Ovary (tissue), 9 donors: Measurements from ENCODE around the gene TIMM22. TPM values are rescaled to one million over a fixed set of nuclear protein-coding genes. Genes with fewer than 3 reads are reported as not detected.

Source experiments
- DNase-seq, 5 donors: peaks; one replicate each; pipeline ENCODE4 v3.0.0-alpha.2; 2019 to 2020
- H3K27ac ChIP-seq, 2 donors: fragments of 200-600 bp; one replicate each; pipeline versions ENCODE4 v1.5.1 to v1.8.0; 2019 to 2022
- H3K27me3 ChIP-seq: fragments of 200-600 bp; one replicate; pipeline ENCODE4 v1.8.0; 2022
- H3K36me3 ChIP-seq: fragments of 200-600 bp; sonication (generic); one replicate; pipeline ENCODE4 v1.5.1; 2019
- H3K4me1 ChIP-seq: one replicate; pipeline ENCODE4 v1.8.1; 2013; ENCODE audit warnings: mild to moderate bottlenecking, moderate library complexity; ENCODE audit not compliant: insufficient read depth
- H3K4me3 ChIP-seq: fragments of 200-600 bp; sonication (generic); one replicate; pipeline ENCODE4 v1.5.1; 2017
- H3K9me3 ChIP-seq, 2 donors: fragments of 200-600 bp in 1 of 2; sonication (generic) in 1 of 2; one replicate each; pipeline versions ENCODE4 v1.5.1 to v1.8.1; 2013 to 2019; ENCODE audit warnings: mild to moderate bottlenecking in 1 of 2, moderate library complexity in 1 of 2
- CTCF ChIP-seq, 3 donors: fragments of 450-650 bp in 2 of 3; fragments of 200-600 bp in 1 of 3; IDR thresholded peaks; one replicate each; pipeline versions ENCODE4 v1.5.1 to v1.8.0; 2016 to 2022; ENCODE audit warnings: antibody characterized with exemption in 3 of 3, mild to moderate bottlenecking in 1 of 3
- EP300 ChIP-seq: sonication (generic); formaldehyde crosslinking; IDR thresholded peaks from one replicate; pipeline ENCODE4 v1.6.1; 2017; ENCODE audit warnings: antibody characterized with exemption
- POLR2A ChIP-seq: fragments of 450-650 bp; IDR thresholded peaks from one replicate; pipeline ENCODE4 v1.6.1; 2017; ENCODE audit warnings: antibody characterized with exemption, mild to moderate bottlenecking, moderate library complexity
- WGBS, 3 donors: extraction: QIAGEN DNeasy Blood & Tissue Kit in 1 of 3; methylation state at CpG; one replicate each; pipeline versions ENCODE4 v1.1.5 to v1.1.7; 2013 to 2017; 5-methylcytosine and 5-hydroxymethylcytosine counted together
- intact Hi-C, 4 donors: fragments of 100-400 bp; cut with DNase I; formaldehyde crosslinking; loops; one replicate each; pipeline versions ENCODE4 v1.11.0 to v1.15.1; 2022 to 2023
- polyA plus RNA-seq, 2 donors: library from polyadenylated mRNA; stranded (reverse); fragments of 200-250 nt in 1 of 2; fragments of 350-450 nt in 1 of 2; fragmentation: Illumina TruSeq in 1 of 2; extraction: RNeasy Lipid Tissue Mini Kit (QIAGEN cat#74804) in 1 of 2; gene quantifications; one replicate each; pipeline ENCODE4 v1.2.3, GENCODE V29; 2013 to 2014
- total RNA-seq, 7 donors: library from RNA; depleted of rRNA in 2 of 7; stranded (reverse); fragments of >200 nt in 2 of 7; fragmentation: NEBNext Ultra II Directional in 3 of 7; extraction: Animal tissue kit (Norgen Biotek cat#: 25700) in 3 of 7; gene quantifications; one replicate each; pipeline versions ENCODE4 v1.1.0 to v1.2.4, GENCODE V29; 2016 to 2023
- donor health status: DM: no; HTN: no; CAD: no; lungs with moderate emphysema.
- donor health status: DM: no; HTN: no; CAD: no.
- donor health status: Bipolar disorder and iron deficiency.
- donor health status: DM: yes; HTN: yes; CAD: no.
- donor health status: DM: no; HTN: no; CAD: no.
- donor health status: DM: yes; HTN: yes; CAD: no.

The TIMM22 gene
- total and polyA plus RNA-seq, 9 donors, result 7.9 to 15.1 (median 11.3) TPM

- H3K4me3 ChIP-seq, result no peak overlapping the region
Measured at GRCh38 chr17:1033503-1033902, 36.6 kb downstream of the TIMM22 start.

GRCh38 chr17:1034652-1035210, 37.8 kb downstream of the TIMM22 start:
- H3K4me1 ChIP-seq, result peaks cover 3% of the 10 kb centered on the region
- H3K4me3 ChIP-seq, result no peak overlapping the region
- 89 to 94% (median 90%) methylated on average over 20 of the region's 20 CpGs for WGBS, 3 donors
- TF ChIP-seq EP300 (no peak), CTCF (IDR thresholded peaks at IDR 0.05) (no peak), POLR2A (no peak)
- intact Hi-C loops, result no loop called here
- DNase-seq, result no peak
- H3K27ac ChIP-seq, result no peak overlapping the region
- H3K9me3 ChIP-seq, result no peaks in the 10 kb centered on the region
- no peaks in the 10 kb centered on the region for H3K36me3 ChIP-seq
- no peaks in the 10 kb centered on the region for H3K27me3 ChIP-seq

More at GRCh38 chr17:1033503-1033902, 36.6 kb downstream of the TIMM22 start:
- Histone ChIP-seq H3K27me3 (no peaks in the 10 kb centered on the region), H3K36me3 (no peaks in the 10 kb centered on the region), H3K4me1 (peaks cover 3% of the 10 kb centered on the region), H3K27ac (no peak overlapping the region), H3K9me3 (no peaks in the 10 kb centered on the region)
- WGBS, 3 donors, result 92 to 97% (median 94%) methylated on average over 11 of the region's 11 CpGs
- TF ChIP-seq CTCF (IDR thresholded peaks at IDR 0.05) (no peak), POLR2A (no peak), EP300 (no peak)
- no peak for DNase-seq
- intact Hi-C loops, result no loop called here

- no peak overlapping the region for H3K27ac ChIP-seq
- 25 to 45% (median 29%) methylated on average over 15 to 17 of the region's 17 CpGs for WGBS, 3 donors
- H3K4me3 ChIP-seq, result no peak overlapping the region
- TF ChIP-seq CTCF (IDR thresholded peaks at IDR 0.05) (no peak), POLR2A (no peak), EP300 (no peak)
- no peaks in the 10 kb centered on the region for H3K27me3 ChIP-seq
- no peak for DNase-seq
- intact Hi-C loops, result no loop called here
- peaks cover 3% of the 10 kb centered on the region for H3K4me1 ChIP-seq
- H3K36me3 ChIP-seq, result no peaks in the 10 kb centered on the region
- H3K9me3 ChIP-seq, result no peaks in the 10 kb centered on the region
Measured at GRCh38 chr17:1035546-1036170, 38.7 kb downstream of the TIMM22 start.

GRCh38 chr17:1036171-1036844, 39.4 kb downstream of the TIMM22 start:
- Histone ChIP-seq H3K36me3 (no peaks in the 10 kb centered on the region), H3K4me3 (no peak overlapping the region), H3K9me3 (no peaks in the 10 kb centered on the region), H3K27me3 (no peaks in the 10 kb centered on the region), H3K27ac (no peak overlapping the region), H3K4me1 (no peaks in the 10 kb centered on the region)
- 81 to 86% (median 83%) methylated on average over 24 of the region's 24 CpGs for WGBS, 3 donors
- intact Hi-C loops, result no loop called here
- DNase-seq, result no peak
- TF ChIP-seq CTCF (IDR thresholded peaks at IDR 0.05) (no peak), POLR2A (no peak), EP300 (no peak)
